Measurements from ENCODE around the gene ISG20L2.
"Not testable (repeated sequence)": the region's sequence is repeated elsewhere in the genome, so short reads cannot be mapped to it uniquely, and the experiment has no call there.

Gene ISG20L2

DNA sequence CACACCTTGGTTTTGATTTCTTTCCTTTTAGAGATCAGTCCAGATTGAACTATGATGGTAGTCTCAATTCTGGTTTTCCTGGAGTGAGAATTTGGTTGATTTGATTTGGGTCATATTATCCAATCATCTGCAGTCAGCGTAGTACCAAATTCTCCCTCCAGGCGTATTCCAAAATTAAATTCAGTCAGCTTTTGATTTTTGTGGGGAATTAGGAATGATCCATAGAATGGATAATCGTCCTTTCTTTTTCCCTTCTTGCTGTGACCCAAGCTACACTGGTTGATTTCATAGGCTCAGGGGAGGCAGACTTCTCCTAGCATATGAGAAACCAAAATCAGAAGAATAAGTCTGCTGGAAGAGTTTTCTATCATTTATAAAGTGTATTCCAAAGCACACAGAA is 43.7 kb upstream of the ISG20L2 start:
- DNase-seq (ENCODE audit: low read depth) = no peak
- TF ChIP-seq, protein P1, sequence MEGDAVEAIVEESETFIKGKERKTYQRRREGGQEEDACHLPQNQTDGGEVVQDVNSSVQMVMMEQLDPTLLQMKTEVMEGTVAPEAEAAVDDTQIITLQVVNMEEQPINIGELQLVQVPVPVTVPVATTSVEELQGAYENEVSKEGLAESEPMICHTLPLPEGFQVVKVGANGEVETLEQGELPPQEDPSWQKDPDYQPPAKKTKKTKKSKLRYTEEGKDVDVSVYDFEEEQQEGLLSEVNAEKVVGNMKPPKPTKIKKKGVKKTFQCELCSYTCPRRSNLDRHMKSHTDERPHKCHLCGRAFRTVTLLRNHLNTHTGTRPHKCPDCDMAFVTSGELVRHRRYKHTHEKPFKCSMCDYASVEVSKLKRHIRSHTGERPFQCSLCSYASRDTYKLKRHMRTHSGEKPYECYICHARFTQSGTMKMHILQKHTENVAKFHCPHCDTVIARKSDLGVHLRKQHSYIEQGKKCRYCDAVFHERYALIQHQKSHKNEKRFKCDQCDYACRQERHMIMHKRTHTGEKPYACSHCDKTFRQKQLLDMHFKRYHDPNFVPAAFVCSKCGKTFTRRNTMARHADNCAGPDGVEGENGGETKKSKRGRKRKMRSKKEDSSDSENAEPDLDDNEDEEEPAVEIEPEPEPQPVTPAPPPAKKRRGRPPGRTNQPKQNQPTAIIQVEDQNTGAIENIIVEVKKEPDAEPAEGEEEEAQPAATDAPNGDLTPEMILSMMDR (IDR thresholded peaks at IDR 0.05; ENCODE audit: low read length, missing control alignments) = no peak
- H3K4me3 ChIP-seq (replicated peaks; ENCODE audit: low read depth, low read length) = no peak overlapping the region

DNA sequence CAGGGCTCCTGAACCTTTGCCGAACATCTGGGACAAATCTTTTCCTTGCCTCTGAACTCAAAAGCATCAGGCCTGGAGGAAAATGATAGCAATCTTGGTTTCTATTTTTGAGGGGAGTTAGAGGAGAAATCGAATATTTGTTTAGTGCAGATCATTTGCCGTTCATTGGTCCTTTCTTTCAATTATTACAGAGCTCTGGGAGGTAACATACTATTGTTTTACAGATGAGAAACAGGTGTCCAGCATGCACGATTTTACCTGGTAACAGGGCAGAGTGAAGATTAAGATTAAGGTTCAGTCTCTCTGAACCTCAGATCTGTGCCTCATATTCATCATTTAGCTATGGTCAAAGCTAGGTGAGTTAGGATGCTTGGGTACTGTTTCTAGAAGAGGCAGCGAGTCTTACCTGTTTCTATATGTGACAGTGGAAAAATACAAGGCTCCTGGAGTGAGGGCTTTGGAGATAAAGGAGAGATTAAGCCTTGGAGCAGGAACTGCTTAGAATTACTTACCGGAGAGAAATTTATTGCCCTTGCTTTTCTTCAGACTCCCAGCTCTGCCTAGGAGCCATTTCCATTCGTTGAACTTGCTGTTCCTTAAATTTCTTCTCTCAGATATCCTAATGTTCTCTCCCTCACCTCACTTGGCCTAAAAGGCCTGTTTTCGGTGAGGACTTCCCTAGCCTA is 40.2 kb upstream of the ISG20L2 start:
- peak overlapping the region; percentile 92 for H3K4me3 ChIP-seq (replicated peaks; ENCODE audit: low read depth, low read length)
- no peak for DNase-seq (ENCODE audit: low read depth)
- TF ChIP-seq, protein P1 (IDR thresholded peaks at IDR 0.05; ENCODE audit: low read length, missing control alignments) = no peak

DNA sequence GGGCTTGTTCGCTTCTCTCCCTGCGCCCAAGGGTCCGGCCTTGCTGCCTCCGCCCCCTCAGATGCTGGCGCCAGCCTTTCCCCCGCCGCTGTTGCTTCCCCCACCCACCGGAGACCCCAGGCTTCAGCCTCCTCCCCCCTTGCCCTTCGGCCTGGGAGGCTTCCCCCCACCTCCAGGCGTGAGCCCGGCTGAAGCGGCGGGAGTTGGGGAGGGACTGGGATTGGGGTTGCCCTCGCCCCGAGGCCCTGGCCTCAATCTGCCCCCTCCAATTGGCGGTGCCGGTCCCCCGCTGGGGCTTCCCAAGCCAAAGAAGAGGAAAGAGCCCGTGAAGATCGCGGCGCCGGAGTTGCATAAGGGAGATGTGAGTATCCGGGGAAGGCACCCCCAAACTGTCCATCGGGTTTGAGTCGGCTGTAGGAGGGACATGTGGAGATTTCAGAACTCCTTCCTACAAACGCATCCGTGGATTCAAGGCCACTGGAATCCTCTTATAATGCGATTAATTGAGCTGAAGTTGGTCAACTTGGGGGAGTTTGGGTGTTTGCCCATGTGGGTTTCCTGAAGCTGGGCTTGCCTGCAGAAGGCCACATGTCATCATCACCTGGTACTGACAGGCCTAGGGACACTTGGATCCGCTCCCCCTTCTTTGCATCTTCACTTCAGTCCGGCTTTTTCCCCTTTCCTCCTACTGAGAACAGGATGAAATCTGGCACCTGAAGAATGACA is 39.5 kb upstream of the ISG20L2 start:
- TF ChIP-seq, protein P1 (IDR thresholded peaks at IDR 0.05; ENCODE audit: low read length, missing control alignments) = no peak
- peak overlapping the region; percentile 92 for H3K4me3 ChIP-seq (replicated peaks; ENCODE audit: low read depth, low read length)
- DNase-seq (ENCODE audit: low read depth) = no peak

DNA sequence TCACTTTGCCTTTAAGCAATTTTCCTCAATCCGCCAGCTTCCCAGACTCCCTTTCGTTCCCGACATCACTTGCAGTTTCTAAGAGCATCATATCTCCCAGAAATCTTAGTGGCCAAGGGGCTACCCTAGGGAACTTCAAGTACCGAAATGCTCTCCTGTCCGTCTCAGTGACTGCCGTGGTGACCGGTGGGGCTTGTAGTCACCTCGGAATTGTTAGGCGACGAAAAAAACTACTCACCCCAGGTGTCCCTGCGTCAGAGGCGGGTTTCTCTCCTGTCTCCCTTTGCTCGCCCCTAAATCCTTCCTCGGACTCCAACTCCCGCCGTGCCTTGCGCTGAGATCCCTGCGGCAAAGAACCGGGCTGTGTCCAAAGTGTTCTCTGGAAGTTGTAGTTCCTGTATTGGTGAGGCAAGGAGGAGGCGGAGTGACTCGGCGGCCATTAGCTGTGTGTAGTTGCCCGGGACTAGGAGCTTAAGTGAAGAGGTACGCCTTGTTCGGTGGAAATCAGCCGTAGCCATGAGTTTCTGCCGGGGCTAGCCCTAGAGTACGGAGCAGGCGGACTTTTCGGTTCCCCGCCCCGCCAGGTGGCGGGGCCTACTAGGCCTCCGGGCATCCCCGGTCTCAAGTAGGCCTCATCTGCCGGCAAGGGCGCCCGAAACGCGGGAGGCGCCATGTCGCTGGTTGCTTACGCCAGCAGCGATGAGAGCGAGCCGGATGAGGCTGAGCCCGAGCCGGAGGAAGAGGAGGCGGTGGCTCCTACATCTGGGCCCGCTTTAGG is 38.7 kb upstream of the ISG20L2 start, which contains the start of gene PRCC:
TSS of gene PRCC (plus strand) at position 435 of the 778 bp plus-strand sequence. CDS start at position 672, 237 bp downstream.
- TF ChIP-seq, protein P1 (IDR thresholded peaks at IDR 0.05; ENCODE audit: low read length, missing control alignments) = no peak
- H3K4me3 ChIP-seq (replicated peaks; ENCODE audit: low read depth, low read length) = peak within 1 kb of the TSS; percentile 92
- peak; percentile 100 for DNase-seq (ENCODE audit: low read depth)

DNA sequence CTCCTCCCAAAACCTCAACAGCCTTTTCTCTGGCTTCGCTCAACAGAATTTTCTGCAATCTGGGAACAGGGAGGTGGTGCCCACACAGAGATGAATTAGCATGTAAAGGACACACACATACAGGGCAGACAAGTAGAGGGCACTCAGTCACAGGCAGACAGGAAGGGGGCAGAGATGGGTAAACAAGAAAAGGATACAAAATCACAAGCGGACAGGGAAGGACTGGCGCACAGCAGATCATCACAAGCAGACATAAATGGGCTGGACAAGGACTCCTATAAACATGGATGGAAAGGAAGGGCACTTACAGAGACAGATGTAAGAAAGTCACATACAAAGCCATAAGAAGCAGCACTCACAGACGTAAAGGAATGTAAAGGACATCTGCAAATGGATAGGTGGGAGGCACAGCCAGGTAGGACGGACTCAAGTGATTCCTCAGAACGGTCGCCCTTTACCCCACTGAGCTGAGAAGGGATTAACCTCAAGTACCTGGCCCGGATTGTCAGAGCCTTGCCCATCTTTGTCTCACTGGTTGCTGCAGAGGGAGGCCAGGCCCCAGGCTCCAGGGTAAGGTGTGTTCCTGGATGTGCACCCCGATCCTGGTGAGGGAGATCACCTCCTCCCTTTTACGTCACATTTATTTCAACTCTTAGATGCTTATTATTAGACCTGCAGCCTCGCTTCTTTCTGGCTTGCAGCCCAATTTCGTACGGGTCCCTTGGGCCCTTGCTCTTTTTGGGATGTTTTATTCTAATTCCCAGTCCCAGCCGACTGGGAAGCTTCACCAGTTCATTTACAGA is 37.9 kb upstream of the ISG20L2 start:
- DNase-seq (ENCODE audit: low read depth) = no peak
- TF ChIP-seq, protein P1 (IDR thresholded peaks at IDR 0.05; ENCODE audit: low read length, missing control alignments) = no peak
- peak overlapping the region; percentile 92 for H3K4me3 ChIP-seq (replicated peaks; ENCODE audit: low read depth, low read length)

DNA sequence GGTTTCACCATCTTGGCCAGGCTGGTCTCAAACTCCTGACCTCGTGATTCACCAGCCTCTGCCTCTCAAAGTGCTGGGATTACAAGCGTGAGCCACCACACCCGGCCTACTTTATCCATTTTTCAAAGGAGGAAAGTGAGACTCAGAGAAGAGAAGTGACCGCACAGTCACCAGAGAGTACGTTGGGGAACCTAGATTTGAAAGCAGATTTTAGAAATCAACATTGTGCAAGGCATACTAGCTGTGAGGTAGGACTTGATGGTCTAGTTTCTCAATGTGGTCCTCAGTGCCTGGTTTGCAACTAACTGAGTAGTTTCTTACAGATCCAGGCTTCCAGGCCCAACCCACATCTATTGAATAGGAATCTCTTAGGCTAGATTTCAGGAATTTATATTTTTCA is 37.1 kb upstream of the ISG20L2 start:
- TF ChIP-seq, protein P1 (IDR thresholded peaks at IDR 0.05; ENCODE audit: low read length, missing control alignments) = no peak
- DNase-seq (ENCODE audit: low read depth) = no peak
- peak overlapping the region; percentile 92 for H3K4me3 ChIP-seq (replicated peaks; ENCODE audit: low read depth, low read length)

DNA sequence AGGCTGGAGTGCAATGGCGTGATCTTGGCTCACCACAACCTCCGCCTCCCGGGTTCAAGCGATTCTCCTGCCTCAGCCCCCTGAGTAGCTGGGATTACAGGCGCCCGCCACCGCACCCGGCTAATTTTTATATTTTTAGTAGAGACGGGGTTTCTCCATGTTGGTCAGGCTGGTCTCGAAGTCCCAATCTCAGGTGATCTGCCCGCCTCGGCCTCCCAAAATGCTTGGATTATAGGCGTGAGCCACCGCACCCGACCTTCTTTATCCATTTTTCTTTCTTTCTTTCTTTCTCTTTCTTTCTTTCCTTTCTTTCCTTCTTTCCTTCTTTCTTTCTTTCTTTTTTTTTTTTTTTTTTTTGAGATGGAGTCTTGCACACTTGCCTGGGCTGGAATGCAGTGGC is 36.6 kb upstream of the ISG20L2 start:
- not testable (repeated sequence) for DNase-seq (ENCODE audit: low read depth); H3K4me3 ChIP-seq (replicated peaks; ENCODE audit: low read depth, low read length)
